HG02798 (cell line): ENCODE measurements around the gene TOLLIP.

Experiments
- ATAC-seq: cut with Tn5 transposase; IDR thresholded peaks from one replicate; pipeline ENCODE4 v1.9.1; 2021; ENCODE audit warnings: mild to moderate bottlenecking; ENCODE audit not compliant: unreplicated experiment, poor library complexity

TOLLIP gene

GRCh38 chr11:1235901-1236315, 73.5 kb downstream of the TOLLIP start:
- ATAC-seq, result no peak

- no peak for ATAC-seq
These were observed 74.0 kb downstream of the TOLLIP start for GRCh38 chr11:1235306-1235900.

- no peak for ATAC-seq
These were observed 74.6 kb downstream of the TOLLIP start for GRCh38 chr11:1234771-1235305.

GRCh38 chr11:1234054-1234720, 75.2 kb downstream of the TOLLIP start:
- ATAC-seq, result no peak

- no peak for ATAC-seq
These were observed 75.9 kb downstream of the TOLLIP start for GRCh38 chr11:1233351-1234053.

- ATAC-seq, result no peak
These were observed 76.5 kb downstream of the TOLLIP start for GRCh38 chr11:1232883-1233321.

GRCh38 chr11:1232021-1232882, 77.2 kb downstream of the TOLLIP start:
- no peak for ATAC-seq

- no peak for ATAC-seq
These were observed 77.9 kb downstream of the TOLLIP start for GRCh38 chr11:1231396-1232020.

- no peak for ATAC-seq
These were observed 78.7 kb downstream of the TOLLIP start for GRCh38 chr11:1230456-1231395.

- no peak for ATAC-seq
These were observed 79.3 kb downstream of the TOLLIP start for GRCh38 chr11:1230121-1230455.

- ATAC-seq, result no peak
These were observed 79.8 kb downstream of the TOLLIP start for GRCh38 chr11:1229471-1230120.

- no peak for ATAC-seq
These were observed 80.4 kb downstream of the TOLLIP start for GRCh38 chr11:1228921-1229451.

- no peak for ATAC-seq
These were observed 81.2 kb downstream of the TOLLIP start for GRCh38 chr11:1228101-1228821.

- ATAC-seq, result no peak
These were observed 81.8 kb downstream of the TOLLIP start for GRCh38 chr11:1227551-1228100.

- ATAC-seq, result no peak
These were observed 82.4 kb downstream of the TOLLIP start for GRCh38 chr11:1226986-1227550.

- ATAC-seq, result no peak
These were observed 83.0 kb downstream of the TOLLIP start for GRCh38 chr11:1226226-1226985.
